Erythroblast (primary cell): Measurements from ENCODE around the gene STPG1.

ENCODE experiments used
- GATA1 ChIP-seq: IDR thresholded peaks from 2 replicates; pipeline ENCODE4 v1.6.1; 2011; ENCODE audit warnings: low read depth, mild to moderate bottlenecking, control low read depth, low read length, moderate library complexity
- POLR2A ChIP-seq: IDR thresholded peaks from 2 replicates; pipeline ENCODE4 v1.6.1; 2011; ENCODE audit warnings: mild to moderate bottlenecking, low read length

DNA sequence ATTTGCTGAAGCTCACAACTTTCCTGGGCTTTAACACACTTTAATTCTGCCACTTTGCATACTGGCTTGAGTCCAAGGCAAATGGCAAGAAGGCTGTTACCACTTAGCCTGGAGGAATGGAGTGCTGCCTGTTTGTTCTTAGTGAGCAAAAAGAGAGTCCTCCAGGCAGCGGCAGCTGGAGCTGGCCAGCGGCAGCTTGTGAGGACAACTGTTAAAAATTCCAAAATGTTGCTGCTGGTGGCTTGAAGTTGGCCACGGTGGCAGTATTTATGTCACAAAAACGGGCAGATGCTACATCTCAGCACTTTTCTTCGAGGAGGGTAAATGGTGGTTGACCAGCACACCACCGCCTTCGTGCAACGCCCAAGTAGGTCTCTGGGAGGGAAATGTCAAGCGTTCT, 27.3 kb downstream of the STPG1 start:
- no peak for TF ChIP-seq POLR2A
- no peak for TF ChIP-seq GATA1
